ENCODE results near the gene SKAP2.

Gene SKAP2

GRCh38 chr7:26696161-26696560 is 168.2 kb downstream of the SKAP2 start:
- TF ChIP-seq, protein P1, sequence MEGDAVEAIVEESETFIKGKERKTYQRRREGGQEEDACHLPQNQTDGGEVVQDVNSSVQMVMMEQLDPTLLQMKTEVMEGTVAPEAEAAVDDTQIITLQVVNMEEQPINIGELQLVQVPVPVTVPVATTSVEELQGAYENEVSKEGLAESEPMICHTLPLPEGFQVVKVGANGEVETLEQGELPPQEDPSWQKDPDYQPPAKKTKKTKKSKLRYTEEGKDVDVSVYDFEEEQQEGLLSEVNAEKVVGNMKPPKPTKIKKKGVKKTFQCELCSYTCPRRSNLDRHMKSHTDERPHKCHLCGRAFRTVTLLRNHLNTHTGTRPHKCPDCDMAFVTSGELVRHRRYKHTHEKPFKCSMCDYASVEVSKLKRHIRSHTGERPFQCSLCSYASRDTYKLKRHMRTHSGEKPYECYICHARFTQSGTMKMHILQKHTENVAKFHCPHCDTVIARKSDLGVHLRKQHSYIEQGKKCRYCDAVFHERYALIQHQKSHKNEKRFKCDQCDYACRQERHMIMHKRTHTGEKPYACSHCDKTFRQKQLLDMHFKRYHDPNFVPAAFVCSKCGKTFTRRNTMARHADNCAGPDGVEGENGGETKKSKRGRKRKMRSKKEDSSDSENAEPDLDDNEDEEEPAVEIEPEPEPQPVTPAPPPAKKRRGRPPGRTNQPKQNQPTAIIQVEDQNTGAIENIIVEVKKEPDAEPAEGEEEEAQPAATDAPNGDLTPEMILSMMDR (IDR thresholded peaks at IDR 0.05; ENCODE audit: control insufficient read depth, insufficient read depth, low read depth, low read length, missing control alignments) = no peak
- no peak overlapping the region for H3K4me3 ChIP-seq (ENCODE audit: control insufficient read depth, low read depth, low read length)
- DNase-seq (ENCODE audit: low read depth) = no peak

- no peak for DNase-seq (ENCODE audit: low read depth)
- no peak overlapping the region for H3K4me3 ChIP-seq (ENCODE audit: control insufficient read depth, low read depth, low read length)
- TF ChIP-seq, protein P1 (IDR thresholded peaks at IDR 0.05; ENCODE audit: control insufficient read depth, insufficient read depth, low read depth, low read length, missing control alignments) = no peak
Observed at GRCh38 chr7:26694713-26695112, 169.7 kb downstream of the SKAP2 start.

DNA sequence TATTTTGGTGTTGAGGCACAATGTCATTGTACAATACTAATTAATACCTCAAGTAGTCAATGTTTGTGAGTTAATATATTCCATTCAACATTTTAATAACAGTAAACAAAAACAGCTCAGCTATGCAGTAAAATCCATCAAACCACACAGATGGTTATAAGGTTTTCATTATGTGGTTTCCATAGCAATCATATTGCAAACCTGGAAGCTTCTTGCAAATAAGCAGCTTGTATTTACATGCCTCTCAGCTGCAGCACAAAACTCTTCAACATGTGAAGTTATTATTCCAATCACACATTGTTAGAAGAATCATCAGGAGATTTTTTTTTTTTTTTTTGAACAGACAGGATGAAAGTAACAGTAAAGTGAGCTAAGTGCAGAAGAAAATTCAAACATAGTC is 170.2 kb downstream of the SKAP2 start:
- no peak for DNase-seq (ENCODE audit: low read depth)
- no peak overlapping the region for H3K4me3 ChIP-seq (ENCODE audit: control insufficient read depth, low read depth, low read length)
- TF ChIP-seq, protein P1 (IDR thresholded peaks at IDR 0.05; ENCODE audit: control insufficient read depth, insufficient read depth, low read depth, low read length, missing control alignments) = no peak

DNA sequence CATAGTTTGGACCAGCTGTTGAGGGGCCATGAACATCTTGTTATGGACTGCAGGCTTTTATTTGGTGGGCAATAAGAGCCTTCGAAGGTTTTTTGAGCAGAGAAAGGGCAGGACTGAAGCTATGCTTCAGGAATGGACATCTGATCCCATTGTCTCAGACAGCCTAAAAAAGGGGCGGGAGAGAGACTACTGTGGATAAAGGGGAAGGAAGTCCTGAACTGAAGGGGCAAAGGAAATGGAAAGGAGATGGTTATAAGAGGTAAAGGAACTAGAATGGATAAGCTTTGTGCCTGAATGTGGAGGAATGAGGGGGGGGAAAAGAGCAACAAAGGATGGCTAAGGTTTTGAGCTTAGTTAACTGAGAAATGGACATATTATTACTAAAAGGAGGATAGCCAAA is 172.5 kb downstream of the SKAP2 start:
- DNase-seq (ENCODE audit: low read depth) = no peak
- TF ChIP-seq, protein P1 (IDR thresholded peaks at IDR 0.05; ENCODE audit: control insufficient read depth, insufficient read depth, low read depth, low read length, missing control alignments) = no peak

GRCh38 chr7:26691406-26691805 is 173.0 kb downstream of the SKAP2 start:
- TF ChIP-seq, protein P1 (IDR thresholded peaks at IDR 0.05; ENCODE audit: control insufficient read depth, insufficient read depth, low read depth, low read length, missing control alignments) = no peak
- no peak for DNase-seq (ENCODE audit: low read depth)
- H3K4me3 ChIP-seq (ENCODE audit: control insufficient read depth, low read depth, low read length) = no peak overlapping the region

More for the DNA sequence above, 172.5 kb downstream of the SKAP2 start:
- H3K4me3 ChIP-seq (ENCODE audit: control insufficient read depth, low read depth, low read length) = no peak overlapping the region

- TF ChIP-seq, protein P1 (IDR thresholded peaks at IDR 0.05; ENCODE audit: control insufficient read depth, insufficient read depth, low read depth, low read length, missing control alignments) = no peak
- no peak overlapping the region for H3K4me3 ChIP-seq (ENCODE audit: control insufficient read depth, low read depth, low read length)
- DNase-seq (ENCODE audit: low read depth) = no peak
Observed at GRCh38 chr7:26690135-26690805, 174.1 kb downstream of the SKAP2 start.
